Keratinocyte (primary cell): ENCODE results near the gene VWA3A.

ENCODE experiments used
- CTCF ChIP-seq, 3 experiments: IDR thresholded peaks in 1 of 3; conservative IDR thresholded peaks in 1 of 3; optimal IDR thresholded peaks in 1 of 3; 2 replicates in 2 of 3; 3 replicates in 1 of 3; pipeline versions ENCODE3 to v1.5.1; 2011; ENCODE audit warnings: low read length in 3 of 3, mild to moderate bottlenecking in 3 of 3, moderate library complexity in 2 of 3, control low read depth in 1 of 3, inconsistent platforms in 1 of 3; ENCODE audit not compliant: insufficient read depth in 2 of 3; ENCODE audit errors: extremely low read depth in 1 of 3
- EZH2 ChIP-seq: IDR thresholded peaks from one replicate; pipeline ENCODE4 v1.6.1; 2012; ENCODE audit warnings: inconsistent platforms, mild to moderate bottlenecking, low read length, moderate library complexity

GRCh38 chr16:22098405-22099255 is 6.3 kb downstream of the VWA3A start:
- TF ChIP-seq CTCF (optimal IDR thresholded peaks at IDR 0.05 in 1 of 3, IDR thresholded peaks at IDR 0.05 in 1 of 3, conservative IDR thresholded peaks at IDR 0.05 in 1 of 3; ENCODE audit: extremely low read depth in 1 of 3, insufficient read depth in 2 of 3, low read length in 3 of 3) = peak; percentile 61 to 76 (median 72)
- TF ChIP-seq EZH2 = no peak
